ENCODE results near the gene OR9I1.

DNA sequence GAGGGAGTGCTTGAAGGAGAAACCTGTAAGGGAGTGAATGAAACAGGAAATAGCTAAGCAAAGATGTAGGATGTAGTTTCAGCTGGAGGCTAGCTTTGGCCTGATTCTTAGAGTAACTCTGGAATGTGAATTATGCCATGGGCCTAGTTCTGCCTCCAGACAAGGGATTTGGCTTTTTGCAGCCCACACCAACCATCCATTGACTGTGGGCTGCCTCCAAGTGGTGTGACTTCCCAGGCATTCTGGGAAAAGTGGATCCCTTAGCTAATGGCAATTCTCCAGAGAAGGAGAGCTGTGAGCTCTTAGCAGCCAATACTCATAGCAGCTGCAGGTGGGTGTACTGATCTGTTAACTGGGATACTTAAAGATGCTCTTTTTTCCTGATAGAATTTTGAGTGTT is 2.0 kb upstream of the OR9I1 start:
- TF ChIP-seq YY1 (IDR thresholded peaks at IDR 0.05; ENCODE audit: insufficient read depth, insufficient read length): no peak
- no peak for TF ChIP-seq ZNF274 (IDR thresholded peaks at IDR 0.05; ENCODE audit: low read depth, low read length)

All from NT2/D1 (cell line).